ENCODE data around the gene FAM163B. TPM values are rescaled to one million over a fixed set of nuclear protein-coding genes. Genes with fewer than 3 reads are reported as not detected.
A peak's percentile ranks its signal among the peaks of the same experiment; 100 is the strongest.

The FAM163B gene
- not detected in 2 replicates for total RNA-seq (2014; rRNA removed; shearing (Covaris generic))
- polyA plus RNA-seq (2014; cell fraction: nucleus; rRNA removed), result not detected in 2 replicates

DNA sequence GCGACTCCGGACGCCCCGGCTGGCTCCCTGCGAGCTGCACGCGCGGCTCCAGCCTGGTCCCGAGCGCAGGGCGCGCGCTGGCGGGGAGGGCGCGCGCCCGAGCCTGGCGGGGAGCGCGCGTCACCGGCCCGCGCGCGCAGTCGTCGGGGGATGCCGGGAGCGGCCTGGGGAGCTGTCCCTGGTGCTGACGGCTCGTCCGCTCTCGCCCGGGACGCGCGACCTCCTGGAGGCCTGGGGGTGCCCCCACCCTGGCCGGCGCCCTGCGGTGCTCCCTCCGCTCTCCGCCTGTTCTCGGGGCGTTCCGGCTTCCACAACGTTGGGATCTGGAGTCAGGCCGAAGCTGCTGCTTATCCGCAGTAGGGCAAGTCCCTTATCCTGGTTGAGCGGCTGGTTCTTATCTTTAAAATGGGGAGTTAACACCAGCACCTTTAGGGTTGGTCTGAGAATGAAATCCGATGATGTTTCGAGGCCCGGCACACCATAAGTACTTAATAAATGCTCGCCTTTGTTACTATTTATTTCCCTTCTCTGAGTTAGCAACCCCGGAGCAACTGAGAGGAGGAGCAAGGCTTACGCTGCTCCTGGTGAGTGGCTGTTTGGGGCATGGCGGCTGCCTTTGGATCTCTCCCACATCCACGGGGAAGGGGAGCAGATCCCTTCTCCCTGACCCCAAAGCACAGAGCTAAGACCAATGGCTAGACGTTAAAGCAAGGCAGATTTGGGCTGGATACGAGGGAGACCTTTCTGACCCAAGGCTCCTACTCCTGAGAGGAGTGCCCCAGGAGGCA, at the start of gene FAM163B:
FAM163B (minus strand) TSS at position 79 of the 788 bp plus-strand sequence. CDS start 29,166 bp downstream, outside the sequence.
- DNase-seq (ENCODE audit: extremely low read depth, low read depth), result peak; percentile 39

- no peak for DNase-seq (ENCODE audit: extremely low read depth, low read depth)
Observed at GRCh38 chr9:133657120-133657661, 48.0 kb upstream of the FAM163B start.

DNA sequence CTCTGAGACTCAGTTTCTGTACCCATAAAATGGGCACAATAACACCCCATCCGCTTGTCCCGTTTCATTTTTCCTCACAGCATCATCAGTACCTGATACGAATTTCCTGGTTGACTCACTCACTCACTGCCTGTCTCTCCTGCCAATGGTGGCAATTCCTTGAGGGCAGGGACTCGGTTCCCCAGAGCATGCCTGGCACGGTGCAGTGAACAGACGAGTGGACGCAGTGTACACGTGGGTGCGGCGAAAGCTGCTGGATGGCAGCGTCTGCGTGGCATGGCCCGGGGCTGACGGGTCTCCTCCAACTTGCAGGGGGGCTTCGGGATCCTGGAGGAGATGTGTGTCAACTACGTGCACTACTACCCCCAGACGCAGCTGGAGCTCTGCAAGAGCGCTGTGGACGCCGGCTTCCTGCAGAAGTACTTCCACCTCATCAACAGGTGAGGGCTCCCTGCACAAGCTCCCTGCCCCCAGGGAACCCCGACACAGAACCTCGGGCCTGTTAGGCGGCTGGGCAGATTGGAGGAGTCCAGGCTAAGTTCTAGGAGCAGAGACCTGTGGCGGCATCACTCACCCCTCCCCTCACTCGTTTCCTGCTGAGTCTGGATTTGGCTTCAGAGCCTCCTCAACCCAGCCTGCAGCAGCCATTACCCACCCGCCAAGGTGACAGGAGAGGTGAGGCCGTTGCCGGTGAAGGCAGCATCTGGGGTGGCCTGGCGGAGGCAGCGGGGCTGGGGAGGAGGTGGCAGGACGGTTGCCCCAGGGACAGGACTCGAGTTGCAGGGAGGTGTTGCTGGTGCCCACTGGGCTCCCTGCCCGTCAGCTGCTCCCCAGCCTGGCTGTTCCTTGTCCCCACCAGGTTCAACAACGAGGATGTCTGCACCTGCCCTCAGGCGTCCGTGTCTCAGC, 47.3 kb upstream of the FAM163B start:
- no peak for DNase-seq (ENCODE audit: extremely low read depth, low read depth)

DNA sequence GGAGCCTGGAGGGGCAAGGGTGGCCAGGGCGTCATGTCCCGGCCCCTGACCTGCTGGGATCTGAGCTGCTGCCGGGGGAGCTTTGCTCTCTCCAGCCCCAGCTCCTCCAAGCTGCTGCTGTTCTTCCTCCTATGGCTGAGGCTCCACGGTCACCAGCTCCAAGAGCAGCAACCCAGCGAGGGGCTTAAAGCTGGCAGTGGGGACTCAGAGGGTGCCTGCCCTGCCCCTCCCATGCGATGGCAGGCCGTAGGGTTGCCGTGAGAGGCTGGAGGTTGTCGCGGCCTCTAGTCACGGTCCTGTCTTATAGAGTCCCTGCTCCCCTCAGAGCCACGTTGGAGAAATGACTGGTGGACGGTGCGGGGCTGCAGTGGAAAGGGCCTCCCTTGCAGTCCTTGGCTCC, 46.5 kb upstream of the FAM163B start:
- no peak for DNase-seq (ENCODE audit: extremely low read depth, low read depth)

DNA sequence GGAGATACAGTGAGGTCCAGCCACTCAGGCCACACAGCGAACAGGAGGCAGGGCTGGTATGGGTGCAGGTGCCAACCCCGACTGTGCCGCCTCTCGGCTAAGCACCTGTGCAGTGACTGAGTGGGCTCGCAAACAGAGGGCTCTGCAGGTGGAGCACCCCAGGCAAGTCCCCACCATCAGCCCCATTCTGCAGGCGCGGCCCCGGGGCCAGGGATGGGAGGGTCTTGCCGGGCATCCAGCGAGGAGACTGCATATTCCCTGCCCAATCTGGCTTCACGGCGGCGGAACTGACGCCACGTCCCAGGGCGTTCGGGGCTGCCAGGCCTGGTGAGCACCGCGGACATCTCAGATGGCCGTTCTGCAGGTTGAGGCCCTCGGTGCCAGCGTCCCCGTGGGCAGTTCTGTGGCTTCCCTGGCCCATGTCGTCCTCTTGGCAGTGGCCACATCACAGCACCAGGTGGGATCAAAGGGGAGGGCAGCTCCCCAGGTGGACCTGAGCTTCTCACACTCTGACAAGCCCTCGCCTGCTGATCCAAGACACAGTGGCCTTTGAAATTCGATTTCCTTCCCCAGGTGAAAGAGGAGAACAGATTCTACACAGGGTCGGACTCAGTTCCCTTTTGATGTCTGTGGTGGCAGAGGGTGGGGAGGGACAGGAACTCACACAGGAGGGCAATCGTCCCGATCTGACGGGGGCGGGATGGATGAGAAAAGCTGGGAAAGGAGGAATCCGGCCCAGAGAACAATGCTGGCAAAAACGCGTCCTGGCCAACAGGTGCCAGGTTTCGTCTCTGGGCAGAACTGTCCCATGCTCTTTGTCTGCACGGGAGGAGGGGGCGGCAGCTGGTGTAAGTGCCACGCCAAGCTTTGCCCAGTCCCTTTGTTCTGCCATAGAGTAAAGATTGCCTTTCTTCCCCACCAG, 45.8 kb upstream of the FAM163B start:
- no peak for DNase-seq (ENCODE audit: extremely low read depth, low read depth)

- no peak for DNase-seq (ENCODE audit: extremely low read depth, low read depth)
Observed at GRCh38 chr9:133653638-133654037, 44.4 kb upstream of the FAM163B start.

DNA sequence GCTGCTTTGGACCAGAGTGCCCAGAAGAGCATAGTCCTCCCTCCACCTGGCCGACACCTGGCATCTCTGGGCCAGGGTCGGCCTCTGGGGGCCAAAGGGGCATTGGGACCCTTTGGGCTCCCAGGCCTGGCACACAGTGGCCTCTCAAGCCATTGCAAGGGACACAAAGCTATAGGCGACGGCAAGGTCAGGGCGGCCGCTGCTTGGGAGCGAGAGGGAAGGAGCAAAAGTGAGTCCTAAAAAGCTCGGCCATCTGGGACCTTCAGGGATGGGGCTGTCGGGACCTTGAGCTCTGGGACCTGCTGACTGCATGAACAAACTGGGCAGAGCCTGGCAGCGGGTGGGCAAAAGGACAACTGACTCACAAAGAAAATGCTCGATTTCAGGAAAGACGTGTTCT, 40.8 kb upstream of the FAM163B start:
- DNase-seq (ENCODE audit: extremely low read depth, low read depth), result no peak

DNA sequence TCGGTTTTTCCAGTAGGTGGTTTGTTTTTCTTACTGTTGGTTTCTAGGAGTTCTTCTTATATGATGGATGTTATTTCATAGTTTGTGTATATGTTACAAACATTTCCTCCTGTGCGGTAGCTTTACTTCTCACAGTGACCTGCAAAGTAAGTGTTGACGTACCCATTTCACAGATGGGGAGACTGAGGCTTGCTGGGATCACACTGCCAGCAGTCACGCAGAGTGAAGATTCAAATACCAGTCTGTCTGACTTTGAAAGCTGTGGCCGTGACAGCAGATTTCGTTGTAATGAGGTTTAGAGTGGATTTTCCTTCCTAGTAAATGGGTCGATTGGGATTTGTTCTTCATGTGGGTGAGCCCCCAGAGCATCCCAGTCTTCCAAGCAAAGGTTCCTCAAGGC, 40.0 kb upstream of the FAM163B start:
- no peak for DNase-seq (ENCODE audit: extremely low read depth, low read depth)

DNA sequence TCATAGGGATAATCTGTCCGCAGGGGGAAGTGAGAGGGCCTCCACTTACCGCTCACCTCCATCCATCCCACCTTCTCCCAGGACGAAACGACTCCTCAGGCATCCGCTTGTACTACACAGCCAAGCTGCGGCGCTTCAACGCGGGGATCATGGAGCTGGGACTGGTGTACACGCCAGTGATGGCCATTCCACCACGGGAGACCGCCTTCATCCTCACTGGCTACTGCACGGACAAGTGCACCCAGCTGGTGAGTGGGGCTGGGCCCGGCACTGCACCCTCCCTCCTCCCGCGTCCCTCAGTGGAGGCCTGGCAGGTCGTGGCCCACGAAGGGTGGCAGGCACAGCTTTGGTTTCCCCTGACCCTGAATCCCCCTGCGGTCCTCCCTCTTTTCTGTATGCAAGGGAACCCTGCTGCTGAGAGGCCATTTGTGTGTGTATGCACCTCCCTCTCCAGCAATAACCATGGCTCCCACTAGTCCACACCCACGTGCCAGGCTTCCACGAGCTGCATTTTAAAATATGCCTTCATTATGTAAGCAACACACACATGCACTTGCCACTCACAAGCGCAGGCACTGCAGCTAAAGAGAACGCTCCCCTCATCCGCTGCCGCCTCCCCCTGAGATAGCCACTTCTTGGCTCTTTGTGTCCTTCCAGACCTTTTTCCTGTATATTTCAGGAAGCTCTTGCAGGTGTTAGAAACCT, 38.7 kb upstream of the FAM163B start:
- DNase-seq (ENCODE audit: extremely low read depth, low read depth), result no peak

DNA sequence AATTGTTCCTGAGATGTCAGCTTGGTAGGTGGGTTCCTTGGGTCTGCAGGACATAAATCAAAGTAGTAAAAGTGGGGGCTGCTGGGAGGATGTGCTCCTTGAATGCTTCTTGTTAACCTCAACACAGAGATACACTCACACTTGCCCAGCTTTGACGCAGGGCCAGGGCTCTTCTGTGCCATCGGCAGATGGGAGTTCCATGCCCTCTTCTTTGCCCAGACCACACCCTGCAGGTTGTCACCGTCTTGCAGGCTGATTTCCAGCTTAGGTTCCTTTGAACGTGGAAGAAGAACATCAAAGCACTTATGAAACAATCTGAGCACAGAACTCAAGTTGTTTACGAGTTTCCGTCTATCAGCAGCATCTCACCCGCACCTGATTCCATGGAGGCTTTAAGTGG, 38.0 kb upstream of the FAM163B start:
- DNase-seq (ENCODE audit: extremely low read depth, low read depth), result no peak

- no peak for DNase-seq (ENCODE audit: extremely low read depth, low read depth)
Observed at GRCh38 chr9:133645021-133645765, 36.0 kb upstream of the FAM163B start.

- DNase-seq (ENCODE audit: extremely low read depth, low read depth), result no peak
Observed at GRCh38 chr9:133643978-133644760, 35.0 kb upstream of the FAM163B start.

GRCh38 chr9:133643362-133643755, 34.2 kb upstream of the FAM163B start:
- DNase-seq (ENCODE audit: extremely low read depth, low read depth), result no peak

- no peak for DNase-seq (ENCODE audit: extremely low read depth, low read depth)
Observed at GRCh38 chr9:133642708-133643361, 33.6 kb upstream of the FAM163B start.

DNA sequence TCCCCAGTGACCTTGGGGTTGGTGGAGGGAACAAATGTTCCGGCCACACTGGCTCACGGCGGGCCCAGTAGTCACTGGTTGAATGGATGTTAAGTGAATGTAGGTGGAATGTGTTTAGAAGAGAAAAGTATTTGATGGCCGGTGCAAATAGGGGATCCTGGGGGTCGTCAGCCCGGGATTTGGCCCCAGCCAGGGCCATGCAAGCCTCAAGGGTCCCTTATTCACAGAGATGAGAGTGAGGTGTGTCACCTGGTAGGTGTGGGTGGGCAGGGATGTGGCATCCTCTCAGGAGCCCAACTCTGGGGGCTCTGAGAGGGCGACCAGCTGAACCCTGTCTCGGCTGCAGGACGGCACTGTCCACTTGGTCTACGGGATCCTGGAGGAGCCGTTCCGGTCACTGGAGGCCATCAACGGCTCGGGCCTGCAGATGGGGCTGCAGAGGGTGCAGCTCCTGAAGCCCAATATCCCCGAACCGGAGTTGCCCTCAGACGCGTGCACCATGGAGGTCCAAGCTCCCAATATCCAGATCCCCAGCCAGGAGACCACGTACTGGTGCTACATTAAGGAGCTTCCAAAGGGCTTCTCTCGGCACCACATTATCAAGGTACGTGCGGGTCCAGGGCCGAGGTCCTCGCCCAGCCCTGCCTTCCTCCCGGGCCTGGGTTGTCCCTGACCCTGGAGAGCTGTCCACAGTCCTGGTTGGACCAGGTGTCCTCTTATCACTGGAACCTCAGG, 32.8 kb upstream of the FAM163B start:
- no peak for DNase-seq (ENCODE audit: extremely low read depth, low read depth)

DNA sequence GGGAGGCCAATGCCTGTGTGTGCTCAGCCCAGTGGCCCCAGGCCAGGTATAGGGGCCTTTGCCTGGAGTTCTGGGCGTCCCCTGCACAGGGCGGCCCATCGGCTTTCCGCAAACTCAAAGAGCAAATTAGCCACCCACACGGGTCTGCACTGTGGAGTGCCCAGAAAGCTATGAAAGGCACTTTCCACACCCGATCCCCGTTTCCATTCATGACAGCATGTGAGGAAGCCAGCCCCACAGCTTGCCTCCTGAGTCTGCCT, 32.1 kb upstream of the FAM163B start:
- no peak for DNase-seq (ENCODE audit: extremely low read depth, low read depth)

All from NCI-H460 (cell line).